CD4-positive, alpha-beta memory T cell (primary cell): ENCODE results near the gene SELENOV. TPM values are rescaled to one million over a fixed set of nuclear protein-coding genes. Genes with fewer than 3 reads are reported as not detected.

Experiments
- CTCF ChIA-PET: fragments of 350-600 bp; sonication (Branson Sonifier 250); formaldehyde crosslinking; loops from one replicate; lab custom pipeline; 2021; ENCODE audit warnings: inconsistent platforms; ENCODE audit not compliant: partially characterized antibody; lab: Charles Lee
- POLR2A ChIA-PET: fragments of 350-600 bp; sonication (Branson Sonifier 250); formaldehyde crosslinking; loops from one replicate; lab custom pipeline; 2021; ENCODE audit not compliant: partially characterized antibody; lab: Charles Lee
- DNase-seq, 5 donors: peaks; one replicate each; pipeline versions ENCODE4 v3.0.0 to v3.0.0-alpha.2; 2020 to 2022; ENCODE audit warnings: mixed read lengths in 1 of 5
- H3K27ac ChIP-seq: one replicate; pipeline ENCODE4 v1.7.0; 2013; ENCODE audit warnings: low read depth, low read length
- H3K27me3 ChIP-seq: 2 replicates; pipeline ENCODE4 v1.7.0; 2013; ENCODE audit warnings: mild to moderate bottlenecking, low read length, moderate library complexity; ENCODE audit not compliant: insufficient read depth
- H3K36me3 ChIP-seq: 2 replicates; pipeline ENCODE4 v1.7.0; 2013; ENCODE audit warnings: mild to moderate bottlenecking, low read length, moderate library complexity; ENCODE audit not compliant: insufficient read depth
- H3K4me1 ChIP-seq: 2 replicates; pipeline ENCODE4 v1.7.0; 2013; ENCODE audit warnings: mild to moderate bottlenecking, low read length, moderate library complexity; ENCODE audit not compliant: insufficient read depth
- H3K4me3 ChIP-seq, 2 donors: one replicate each; pipeline ENCODE4 v1.7.0; 2013; ENCODE audit warnings: low read length in 2 of 2, mild to moderate bottlenecking in 1 of 2
- H3K9me3 ChIP-seq, 2 donors: one replicate each; pipeline ENCODE4 v1.7.0; 2013; ENCODE audit warnings: low read length in 2 of 2, control low read depth in 1 of 2; ENCODE audit not compliant: control insufficient read depth in 1 of 2
- H3K27ac Mint-ChIP-seq, 7 donors: one replicate each; pipeline ENCODE4 v1.8.0; 2020 to 2021; ENCODE audit warnings: mixed read lengths in 7 of 7, mild to moderate bottlenecking in 6 of 7, inconsistent platforms in 3 of 7, moderate library complexity in 3 of 7
- H3K27me3 Mint-ChIP-seq, 2 donors: one replicate each; pipeline ENCODE4 v1.8.0; 2020 to 2021; ENCODE audit warnings: mixed read lengths in 2 of 2
- H3K36me3 Mint-ChIP-seq, 2 donors: one replicate each; pipeline ENCODE4 v1.8.0; 2020 to 2021; ENCODE audit warnings: mixed read lengths in 2 of 2, inconsistent platforms in 1 of 2, mild to moderate bottlenecking in 1 of 2
- H3K4me1 Mint-ChIP-seq, 4 donors: one replicate each; pipeline ENCODE4 v1.8.0; 2020 to 2021; ENCODE audit warnings: mixed read lengths in 4 of 4, mild to moderate bottlenecking in 1 of 4
- H3K4me3 Mint-ChIP-seq, 8 donors: one replicate each; pipeline ENCODE4 v1.8.0; 2020 to 2021; ENCODE audit warnings: mixed read lengths in 8 of 8, mild to moderate bottlenecking in 7 of 8, moderate library complexity in 6 of 8, inconsistent platforms in 3 of 8
- H3K9me3 Mint-ChIP-seq, 8 donors: one replicate each; pipeline ENCODE4 v1.8.0; 2020 to 2021; ENCODE audit warnings: mixed read lengths in 8 of 8, mild to moderate bottlenecking in 5 of 8, inconsistent platforms in 3 of 8, moderate library complexity in 1 of 8
- intact Hi-C: fragments of 100-400 bp; cut with micrococcal nuclease; formaldehyde crosslinking; loops from one replicate; pipeline ENCODE4 v1.15.1; 2023
- polyA plus RNA-seq, 2 donors: library from polyadenylated mRNA; unstranded; fragments of 300-500 nt; fragmentation: Illumina TruSeq; gene quantifications; one replicate each; pipeline ENCODE4 v1.2.3, GENCODE V29; 2021
- total RNA-seq, 2 experiments: library from RNA; stranded (reverse); gene quantifications; one replicate each; pipeline ENCODE4 v1.2.3, GENCODE V29; 2021

Gene SELENOV
- total and polyA plus RNA-seq, 4 experiments from 2014 or later: not detected

GRCh38 chr19:39498798-39499642, 15.9 kb upstream of the SELENOV start, which contains the start of gene DLL3:
Gene DLL3, plus strand, starts transcription at chr19:39498947. Its CDS starts 28 bp downstream, at chr19:39498975.
- ChIA-PET POLR2A (no interaction called here), CTCF (interaction anchor here (0.6 kb wide), 1 partner anchor 19 kb away, joined by 4 read pairs; no protein-coding TSS in a partner anchor)
- H3K36me3 ChIP-seq: no peaks in the 10 kb centered on the region
- no peaks in the 10 kb centered on the region for H3K9me3 ChIP-seq
- peaks cover 28% of the 10 kb centered on the region for H3K4me1 ChIP-seq
- H3K4me3 ChIP-seq: peak within 1 kb of the TSS in 1 of 2 donors; percentile 22
- Mint-ChIP-seq H3K27ac (peak within 1 kb of the TSS in 2 of 7 donors; percentile 2 to 80), H3K27me3 (peaks cover 36 to 42% of the 10 kb centered on the region in 2 donors), H3K4me1 (peaks cover 15 to 40% (median 23%) of the 10 kb centered on the region in 4 donors), H3K4me3 (peak within 1 kb of the TSS; percentile 40 to 78 (median 66)), H3K9me3 (no peaks in the 10 kb centered on the region), H3K36me3 (no peaks in the 10 kb centered on the region)
- intact Hi-C loops: loop anchor here (1.0 to 5.0 kb wide), 2 partner anchors 33 to 173 kb away; partner anchors contain the start of gene EID2B
- peaks cover 29% of the 10 kb centered on the region for H3K27me3 ChIP-seq
- no peak within 1 kb of the TSS for H3K27ac ChIP-seq
- peak in 1 of 5 donors; percentile 47 for DNase-seq

DNA sequence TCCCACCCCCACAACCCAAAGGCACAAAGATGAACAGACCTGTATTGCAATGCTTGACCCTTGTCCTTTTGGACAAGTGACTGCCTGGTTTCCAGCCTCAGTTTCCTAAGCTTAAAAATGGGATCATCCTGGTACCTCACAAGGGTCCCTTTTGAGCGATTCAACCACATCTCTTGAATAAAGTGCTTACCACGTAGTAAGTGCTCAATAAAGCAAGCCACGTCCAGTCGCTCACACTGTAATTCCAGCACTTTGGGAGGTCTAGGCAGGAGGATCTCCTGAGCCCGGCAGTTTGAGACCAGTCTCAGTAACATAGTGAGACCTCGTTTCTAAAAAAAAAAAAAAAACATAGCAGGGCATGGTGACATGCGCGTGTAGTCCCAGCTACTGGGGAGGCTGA, 15.0 kb upstream of the SELENOV start:
- Mint-ChIP-seq H3K27ac (no peak overlapping the region), H3K27me3 (peaks cover 42 to 51% of the 10 kb centered on the region in 2 donors), H3K9me3 (no peaks in the 10 kb centered on the region), H3K4me3 (peak overlapping the region in 6 of 8 donors; percentile 23 to 78 (median 55)), H3K36me3 (no peaks in the 10 kb centered on the region), H3K4me1 (peaks cover 15 to 49% (median 23%) of the 10 kb centered on the region in 4 donors)
- ChIA-PET CTCF (interaction anchor here (1.1 kb wide), 1 partner anchor 14 kb away, joined by 3 read pairs; no protein-coding TSS in a partner anchor), POLR2A (no interaction called here)
- no peak for DNase-seq
- Histone ChIP-seq H3K4me1 (peaks cover 28% of the 10 kb centered on the region), H3K4me3 (no peak overlapping the region), H3K9me3 (no peaks in the 10 kb centered on the region), H3K36me3 (no peaks in the 10 kb centered on the region), H3K27ac (no peak overlapping the region), H3K27me3 (peaks cover 29% of the 10 kb centered on the region)
- intact Hi-C loops: loop anchor here (5.0 kb wide), 1 partner anchor 32 kb away; the partner anchor contains the start of gene EID2B

DNA sequence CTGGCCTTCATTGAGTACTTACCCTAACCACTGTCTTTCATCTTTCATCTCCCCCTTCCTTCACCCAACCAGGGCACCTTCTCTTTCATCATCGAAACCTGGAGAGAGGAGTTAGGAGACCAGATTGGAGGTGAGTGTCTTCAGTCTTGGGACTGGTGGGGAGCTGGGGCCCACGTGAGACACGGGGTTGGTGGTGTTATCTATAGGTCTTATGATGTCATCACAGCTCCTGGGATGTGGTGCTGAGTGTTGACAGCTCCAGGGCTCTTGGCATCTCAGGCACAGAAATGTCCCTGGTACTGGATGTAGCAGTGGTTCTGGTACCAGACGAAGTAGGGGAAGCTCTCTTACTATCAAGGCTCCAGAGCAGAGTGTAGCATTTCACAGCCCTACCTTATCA, 14.4 kb upstream of the SELENOV start:
- Histone ChIP-seq H3K27me3 (peaks cover 29% of the 10 kb centered on the region), H3K9me3 (no peaks in the 10 kb centered on the region), H3K4me3 (no peak overlapping the region), H3K27ac (no peak overlapping the region), H3K36me3 (no peaks in the 10 kb centered on the region), H3K4me1 (peaks cover 28% of the 10 kb centered on the region)
- POLR2A ChIA-PET: interaction anchor here (1.5 kb wide), 1 partner anchor 32 kb away, joined by 4 read pairs; the partner anchor contains the start of gene EID2B
- intact Hi-C loops: no loop called here
- no peaks in the 10 kb centered on the region for H3K36me3 Mint-ChIP-seq
- peak overlapping the region in 3 of 8 donors; percentile 25 to 75 (median 26) for H3K4me3 Mint-ChIP-seq
- H3K27ac Mint-ChIP-seq: no peak overlapping the region
- H3K9me3 Mint-ChIP-seq: no peaks in the 10 kb centered on the region
- peaks cover 16 to 51% (median 23%) of the 10 kb centered on the region in 4 donors for H3K4me1 Mint-ChIP-seq
- H3K27me3 Mint-ChIP-seq: peaks cover 42 to 53% of the 10 kb centered on the region in 2 donors
- CTCF ChIA-PET: interaction anchor here (1.0 to 1.1 kb wide), 3 partner anchors 14 to 378 kb away, joined by 3 to 5 read pairs (median 3); no protein-coding TSS in a partner anchor
- no peak for DNase-seq

- Mint-ChIP-seq H3K9me3 (no peaks in the 10 kb centered on the region), H3K27me3 (peaks cover 42 to 55% of the 10 kb centered on the region in 2 donors), H3K4me1 (peaks cover 18 to 56% (median 25%) of the 10 kb centered on the region in 4 donors), H3K4me3 (no peak overlapping the region), H3K27ac (peak overlapping the region in 2 of 7 donors; percentile 24 to 59), H3K36me3 (no peaks in the 10 kb centered on the region)
- Histone ChIP-seq H3K9me3 (no peaks in the 10 kb centered on the region), H3K36me3 (no peaks in the 10 kb centered on the region), H3K27me3 (peaks cover 31% of the 10 kb centered on the region), H3K4me1 (peaks cover 29% of the 10 kb centered on the region), H3K27ac (no peak overlapping the region), H3K4me3 (no peak overlapping the region)
- intact Hi-C loops: no loop called here
- CTCF ChIA-PET: interaction anchor here (1.0 kb wide), 2 partner anchors 61 to 379 kb away, joined by 3 to 5 read pairs; no protein-coding TSS in a partner anchor
- POLR2A ChIA-PET: interaction anchor here (1.5 kb wide), 1 partner anchor 31 kb away, joined by 4 read pairs; the partner anchor contains the start of gene EID2B
- DNase-seq: no peak
Observed at GRCh38 chr19:39501340-39501739, 13.6 kb upstream of the SELENOV start.

DNA sequence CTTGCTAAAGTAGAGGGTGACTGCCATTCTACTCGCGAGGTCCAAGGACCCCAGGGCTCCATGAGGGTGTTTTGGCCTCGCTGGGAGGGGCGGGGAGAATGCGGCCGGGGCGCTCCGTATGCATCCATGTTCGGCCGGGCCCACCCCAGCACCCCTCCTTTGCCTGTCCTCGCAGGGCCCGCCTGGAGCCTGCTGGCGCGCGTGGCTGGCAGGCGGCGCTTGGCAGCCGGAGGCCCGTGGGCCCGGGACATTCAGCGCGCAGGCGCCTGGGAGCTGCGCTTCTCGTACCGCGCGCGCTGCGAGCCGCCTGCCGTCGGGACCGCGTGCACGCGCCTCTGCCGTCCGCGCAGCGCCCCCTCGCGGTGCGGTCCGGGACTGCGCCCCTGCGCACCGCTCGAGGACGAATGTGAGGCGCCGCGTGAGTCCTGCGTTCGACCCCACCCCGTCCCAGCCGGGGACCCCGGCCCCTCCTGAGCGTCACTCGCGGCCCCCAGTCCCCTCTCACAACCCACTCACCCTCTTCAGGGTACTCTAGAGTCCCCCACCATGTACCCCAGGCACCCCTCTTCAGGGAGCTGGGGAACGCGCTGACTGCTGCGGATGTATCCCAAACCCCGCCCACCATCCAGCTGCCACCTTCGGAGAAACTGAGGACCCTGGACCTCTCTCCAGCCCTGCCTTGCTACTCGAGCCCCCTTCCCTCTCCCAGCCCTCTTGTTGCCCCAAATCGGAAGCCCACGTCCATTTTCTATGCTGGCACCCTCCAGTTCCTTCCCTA, 12.1 kb upstream of the SELENOV start:
- Mint-ChIP-seq H3K4me3 (peak overlapping the region in 4 of 8 donors; percentile 9 to 61 (median 40)), H3K4me1 (peaks cover 24 to 65% (median 33%) of the 10 kb centered on the region in 4 donors), H3K9me3 (peaks cover 0 to 1% (median 0%) of the 10 kb centered on the region in 8 donors), H3K27me3 (peaks cover 45 to 59% of the 10 kb centered on the region in 2 donors), H3K27ac (peak overlapping the region in 2 of 7 donors; percentile 36 to 71), H3K36me3 (no peaks in the 10 kb centered on the region)
- ChIA-PET CTCF (interaction anchor here (0.6 to 1.7 kb wide), 10 partner anchors 8 to 105 kb away, joined by 3 to 19 read pairs (median 3); partner anchors contain the start of gene EID2B), POLR2A (interaction anchor here (0.6 to 1.7 kb wide), 8 partner anchors 30 to 91 kb away, joined by 3 to 6 read pairs (median 4); partner anchors contain the start of genes EID2, EID2B, RPS16 and SUPT5H)
- Histone ChIP-seq H3K4me1 (peaks cover 36% of the 10 kb centered on the region), H3K4me3 (no peak overlapping the region), H3K27me3 (peaks cover 34% of the 10 kb centered on the region), H3K27ac (no peak overlapping the region), H3K36me3 (no peaks in the 10 kb centered on the region), H3K9me3 (no peaks in the 10 kb centered on the region)
- DNase-seq: peak; percentile 72 to 82 (median 81)
- intact Hi-C loops: loop anchor here (1.0 kb wide), 1 partner anchor 63 kb away; no protein-coding TSS in a partner anchor

- Histone ChIP-seq H3K4me3 (no peak overlapping the region), H3K27ac (no peak overlapping the region), H3K27me3 (peaks cover 12% of the 10 kb centered on the region), H3K9me3 (no peaks in the 10 kb centered on the region), H3K36me3 (no peaks in the 10 kb centered on the region), H3K4me1 (peaks cover 19% of the 10 kb centered on the region)
- Mint-ChIP-seq H3K27me3 (peaks cover 27 to 46% of the 10 kb centered on the region in 2 donors), H3K36me3 (no peaks in the 10 kb centered on the region), H3K9me3 (peaks cover 0 to 2% (median 0%) of the 10 kb centered on the region in 8 donors), H3K4me1 (peaks cover 9 to 40% (median 21%) of the 10 kb centered on the region in 4 donors), H3K4me3 (peak overlapping the region; percentile 9 to 81 (median 70)), H3K27ac (peak overlapping the region in 1 of 7 donors; percentile 67)
- intact Hi-C loops: no loop called here
- no peak for DNase-seq
- ChIA-PET POLR2A (no interaction called here), CTCF (interaction anchor here (2.1 to 2.5 kb wide), 2 partner anchors 26 to 67 kb away, joined by 7 to 12 read pairs; partner anchors contain the start of gene EID2B)
Observed at GRCh38 chr19:39506598-39506943, 8.4 kb upstream of the SELENOV start.
